HG03439 (cell line): Measurements from ENCODE around the gene SP7.
A peak's percentile ranks its signal among the peaks of the same experiment; 100 is the strongest.
"Not testable (repeated sequence)": the region's sequence is repeated elsewhere in the genome, so short reads cannot be mapped to it uniquely, and the experiment has no call there.

Experiments used
- ATAC-seq: cut with Tn5 transposase; IDR thresholded peaks from one replicate; pipeline ENCODE4 v1.9.1; 2021; ENCODE audit warnings: mild to moderate bottlenecking, moderate library complexity; ENCODE audit not compliant: unreplicated experiment

SP7 gene

GRCh38 chr12:53336181-53336681, at the start of gene SP7:
TSS of gene SP7 (minus strand) at chr12:53336354. CDS start at chr12:53335646, 708 bp downstream.
- ATAC-seq, result no peak

GRCh38 chr12:53383258-53383657, 47.1 kb upstream of the SP7 start:
- no peak for ATAC-seq

GRCh38 chr12:53381731-53382630, 45.8 kb upstream of the SP7 start:
- no peak for ATAC-seq

GRCh38 chr12:53380794-53381730, 44.9 kb upstream of the SP7 start:
- no peak for ATAC-seq

GRCh38 chr12:53380104-53380793, 44.1 kb upstream of the SP7 start, which contains the start of gene SP1:
TSS of gene SP1 (plus strand) at chr12:53380176. CDS start at chr12:53380292, 116 bp downstream.
- peak; percentile 36 for ATAC-seq

GRCh38 chr12:53379389-53380103, 43.4 kb upstream of the SP7 start:
- ATAC-seq, result peak; percentile 74

- ATAC-seq, result no peak
These were observed 42.7 kb upstream of the SP7 start for GRCh38 chr12:53378724-53379388.

- ATAC-seq, result no peak
These were observed 42.1 kb upstream of the SP7 start for GRCh38 chr12:53378222-53378621.

GRCh38 chr12:53376747-53377146, 40.6 kb upstream of the SP7 start:
- no peak for ATAC-seq

GRCh38 chr12:53374277-53374676, 38.1 kb upstream of the SP7 start:
- ATAC-seq, result not testable (repeated sequence)

GRCh38 chr12:53373554-53374133, 37.5 kb upstream of the SP7 start:
- not testable (repeated sequence) for ATAC-seq

- ATAC-seq, result no peak
These were observed 29.2 kb upstream of the SP7 start for GRCh38 chr12:53365245-53365904.

GRCh38 chr12:53361638-53362037, 25.5 kb upstream of the SP7 start:
- ATAC-seq, result not testable (repeated sequence)

- no peak for ATAC-seq
These were observed 22.8 kb upstream of the SP7 start for GRCh38 chr12:53358836-53359419.

- ATAC-seq, result no peak
These were observed 19.0 kb upstream of the SP7 start for GRCh38 chr12:53355121-53355520.

- no peak for ATAC-seq
These were observed 17.1 kb upstream of the SP7 start for GRCh38 chr12:53353257-53353655.

GRCh38 chr12:53352331-53353256, 16.4 kb upstream of the SP7 start:
- ATAC-seq, result no peak
